HG03457 (cell line): Measurements from ENCODE around the gene TUG1.

Experiments
- ATAC-seq: cut with Tn5 transposase; IDR thresholded peaks from one replicate; pipeline ENCODE4 v1.9.1; 2021; ENCODE audit warnings: moderate number of reproducible peaks; ENCODE audit not compliant: unreplicated experiment

The TUG1 gene

DNA sequence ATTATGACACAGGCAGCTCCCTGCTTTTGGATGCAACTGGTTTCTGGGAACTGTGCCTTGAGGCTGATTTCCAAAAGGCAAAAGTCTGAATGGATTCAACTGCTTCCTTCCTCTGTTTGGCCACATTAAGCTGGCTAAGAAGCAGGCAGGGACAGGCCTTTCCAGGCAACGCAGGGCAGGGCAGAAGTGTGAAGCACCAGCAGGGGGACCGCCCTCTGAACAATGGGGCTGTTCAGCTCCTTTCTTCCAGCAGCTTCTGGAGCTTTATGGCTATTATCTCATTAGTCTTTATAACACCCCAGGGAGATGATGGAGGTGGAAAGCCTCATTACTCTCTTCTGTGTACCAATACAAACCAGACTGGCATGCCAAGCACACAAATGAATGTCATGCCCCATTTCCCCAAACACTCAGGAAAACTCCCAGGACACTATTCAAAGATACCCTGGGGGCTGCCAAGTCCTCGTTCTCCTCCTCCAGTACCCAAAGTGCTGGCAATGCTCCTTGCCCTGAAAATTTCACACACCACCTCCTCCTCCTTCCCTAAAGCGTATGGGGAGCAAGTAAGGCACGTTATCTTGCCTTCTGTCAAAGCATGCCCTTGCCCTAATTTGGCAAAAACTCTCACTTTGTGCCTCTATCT lies 21.8 kb upstream of the TUG1 start:
- ATAC-seq, result no peak

DNA sequence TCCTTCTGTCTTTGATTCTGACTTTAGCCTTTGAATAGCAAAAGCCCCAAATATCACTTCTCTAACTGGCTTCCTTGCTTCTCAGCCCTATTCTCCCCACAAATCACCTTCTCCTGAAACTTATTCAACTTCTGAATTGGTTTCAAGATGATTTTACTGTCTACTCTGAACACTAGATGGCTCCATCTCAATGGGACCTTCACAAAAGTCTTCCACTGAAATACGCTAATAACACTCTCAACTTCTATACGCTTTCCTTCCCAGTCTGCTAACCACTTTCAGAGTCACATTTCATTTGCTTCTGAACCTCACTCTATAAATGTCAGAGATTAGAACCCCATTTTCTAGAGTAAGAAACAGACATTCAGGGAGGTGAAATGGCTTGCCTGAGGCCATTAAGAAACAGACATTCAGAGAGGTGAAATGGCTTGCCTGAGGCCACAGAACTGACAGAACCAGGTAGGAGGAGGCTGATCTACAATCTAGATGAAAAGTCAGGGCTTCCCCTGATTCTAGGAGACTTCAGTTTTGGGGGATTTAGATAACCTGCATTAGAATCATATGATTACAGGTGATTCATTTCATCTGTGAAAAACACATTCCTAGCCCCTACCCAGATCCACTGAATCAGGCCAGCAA lies 21.1 kb upstream of the TUG1 start:
- no peak for ATAC-seq

DNA sequence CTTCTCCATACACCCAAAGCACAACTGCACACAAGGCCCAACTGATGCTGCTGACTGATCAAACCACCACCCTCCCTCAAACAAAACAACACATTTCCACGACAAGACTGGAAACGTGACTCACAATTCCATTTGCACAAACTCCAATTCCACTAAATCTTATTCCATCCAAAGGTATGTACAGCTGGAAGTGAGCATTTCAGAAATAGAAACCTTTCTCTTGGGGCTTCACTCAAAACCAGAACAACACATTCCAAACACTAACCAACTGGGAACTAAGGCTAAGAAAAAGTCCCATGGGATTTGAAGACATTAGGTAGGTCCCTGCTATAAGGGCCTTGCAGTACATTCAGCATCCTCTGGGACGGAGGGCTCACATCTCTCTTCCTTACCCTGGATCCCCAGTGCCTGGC lies 20.1 kb upstream of the TUG1 start:
- ATAC-seq, result no peak

DNA sequence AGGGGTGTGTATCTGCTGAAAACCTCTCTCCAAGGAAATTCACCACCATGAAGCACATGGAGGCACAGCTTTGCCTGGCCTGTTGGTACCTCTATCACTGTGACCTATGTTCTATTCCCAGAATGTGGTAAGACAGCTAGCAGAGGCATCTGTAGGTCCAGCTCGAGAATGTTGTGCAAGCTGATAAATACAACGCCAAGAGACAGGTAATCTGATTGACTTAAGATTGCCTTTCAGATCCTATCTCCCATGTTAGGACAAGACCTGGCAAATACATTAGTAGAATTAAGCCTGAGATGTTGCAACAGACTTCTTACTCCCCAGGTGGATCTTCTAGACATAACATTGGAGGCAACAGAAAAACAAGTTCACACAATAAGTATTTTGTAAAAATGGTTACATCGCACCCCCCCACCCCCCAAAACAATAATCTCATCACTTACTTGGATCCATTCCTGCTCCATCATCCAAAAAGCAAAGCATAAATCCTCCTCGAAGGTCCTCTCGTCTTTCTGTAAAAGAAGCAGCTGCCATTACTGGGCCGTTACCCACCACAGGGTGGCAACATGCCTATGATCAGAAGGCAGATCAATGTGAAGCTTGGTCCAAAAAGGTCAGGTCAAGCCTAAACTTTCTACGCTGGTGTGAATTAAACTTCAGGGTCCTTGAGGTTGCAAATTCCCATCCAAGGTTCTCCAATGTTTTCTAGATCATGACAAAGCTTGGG lies 19.0 kb upstream of the TUG1 start:
- no peak for ATAC-seq

GRCh38 chr22:30953206-30953605 lies 15.9 kb upstream of the TUG1 start:
- no peak for ATAC-seq

DNA sequence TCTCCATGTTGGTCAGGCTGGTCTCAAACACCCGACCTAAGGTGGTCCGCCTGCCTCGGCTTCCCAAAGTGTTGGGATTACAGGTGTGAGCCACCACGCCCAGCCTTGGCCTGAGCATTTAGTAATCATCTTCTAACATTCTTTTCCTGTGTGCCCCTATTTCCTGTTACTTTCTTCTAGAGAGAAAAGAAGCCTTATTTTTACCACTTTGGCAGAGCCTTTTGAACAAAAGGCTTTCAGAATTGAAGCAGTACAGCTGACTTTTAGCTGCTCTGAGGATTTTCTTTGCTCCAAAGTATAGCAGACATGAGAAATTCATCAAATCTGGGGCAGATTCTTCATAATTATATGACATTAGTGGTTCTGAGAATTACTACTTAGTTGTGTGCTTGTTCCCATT lies 13.9 kb upstream of the TUG1 start:
- ATAC-seq, result no peak

DNA sequence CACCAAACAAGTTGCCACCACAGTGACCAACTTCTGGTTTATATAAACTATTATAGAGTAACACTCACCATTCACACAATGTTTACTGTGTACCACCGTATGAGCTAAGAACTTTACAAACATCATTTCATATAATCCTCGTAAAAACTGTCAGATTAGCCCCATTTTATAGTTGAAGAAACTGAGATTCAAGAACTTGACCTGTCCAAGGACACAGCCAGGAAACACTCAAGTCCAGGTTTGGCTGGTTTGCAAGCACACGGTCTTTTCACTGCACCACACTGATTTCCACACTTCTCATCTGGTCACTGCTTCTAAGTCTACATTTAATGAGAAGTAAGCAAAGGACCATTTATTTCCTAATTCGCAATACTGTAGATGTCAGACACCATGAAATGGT lies 4.2 kb upstream of the TUG1 start:
- ATAC-seq, result no peak

DNA sequence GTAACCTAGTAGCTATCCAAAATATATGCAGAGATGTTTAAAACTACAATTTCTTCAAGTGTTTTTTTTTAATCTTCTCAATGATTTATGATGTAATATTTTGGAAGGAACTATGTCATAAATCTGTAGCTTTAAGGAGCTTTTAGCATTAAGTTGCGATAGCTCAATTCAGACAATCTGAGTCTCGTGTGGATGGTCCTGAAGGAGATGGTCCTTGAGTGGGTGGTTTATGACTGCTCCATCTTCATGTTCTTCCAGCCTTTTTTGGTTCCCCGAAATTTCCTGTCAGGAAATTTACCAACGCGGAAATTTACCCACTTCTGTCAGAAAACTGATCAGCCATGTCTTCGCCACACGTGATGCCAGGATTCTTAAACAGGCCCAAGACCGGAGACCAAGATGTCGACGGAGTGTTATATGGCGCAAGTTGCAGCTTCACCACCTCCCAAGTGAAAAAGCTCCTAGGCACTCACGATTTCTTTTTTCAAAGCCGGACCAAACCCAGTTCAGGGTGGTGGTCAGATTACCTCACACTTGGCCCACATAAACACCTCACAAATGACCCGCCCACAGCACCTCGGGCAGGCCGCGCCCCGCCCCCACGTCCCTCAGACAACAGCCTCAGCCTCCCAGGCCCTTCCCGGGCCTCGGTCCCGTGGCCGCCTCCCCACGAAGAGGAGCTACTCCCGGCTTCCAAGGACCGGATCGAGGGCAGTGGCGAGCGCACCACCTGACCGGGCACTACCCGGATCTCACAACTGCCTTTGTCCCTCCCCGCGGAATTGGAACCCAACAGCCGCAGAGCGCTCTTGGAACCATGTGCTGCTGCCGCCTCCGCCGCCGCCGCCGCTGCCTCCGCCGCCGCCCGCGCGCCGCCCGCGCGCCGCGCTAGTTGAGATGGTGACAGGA lies 796 bp upstream of the TUG1 start, which contains the start of gene MORC2:
MORC2 (minus strand) TSS at position 760 of the 909 bp plus-strand sequence. CDS start 885 bp downstream, outside the sequence.
- ATAC-seq, result peak; percentile 17

- peak; percentile 20 for ATAC-seq
These were observed 679 bp downstream of the TUG1 start for GRCh38 chr22:30969532-30970355.

- ATAC-seq, result no peak
These were observed 1.3 kb downstream of the TUG1 start for GRCh38 chr22:30970356-30970746.

GRCh38 chr22:30978304-30978962 lies 9.4 kb downstream of the TUG1 start:
- no peak for ATAC-seq

DNA sequence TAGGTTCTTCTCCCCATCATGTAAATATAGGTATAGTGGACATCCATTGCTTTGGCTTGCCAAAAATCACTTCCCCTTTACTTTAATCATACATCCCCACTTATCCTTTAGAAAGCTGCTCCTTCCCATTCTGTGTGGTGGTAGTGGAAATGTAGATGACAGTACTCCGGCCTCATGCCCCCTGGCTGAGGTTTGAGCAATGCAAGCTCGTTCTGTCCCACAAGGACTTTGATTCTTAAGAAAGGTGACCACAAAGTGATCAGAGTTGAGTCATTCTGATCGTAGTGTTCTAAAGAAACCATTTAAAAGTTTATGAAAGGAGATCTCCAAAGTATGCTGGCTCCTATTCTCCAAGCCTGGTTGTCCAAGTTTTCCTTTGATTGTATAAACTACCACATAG lies 10.9 kb downstream of the TUG1 start:
- ATAC-seq, result no peak

DNA sequence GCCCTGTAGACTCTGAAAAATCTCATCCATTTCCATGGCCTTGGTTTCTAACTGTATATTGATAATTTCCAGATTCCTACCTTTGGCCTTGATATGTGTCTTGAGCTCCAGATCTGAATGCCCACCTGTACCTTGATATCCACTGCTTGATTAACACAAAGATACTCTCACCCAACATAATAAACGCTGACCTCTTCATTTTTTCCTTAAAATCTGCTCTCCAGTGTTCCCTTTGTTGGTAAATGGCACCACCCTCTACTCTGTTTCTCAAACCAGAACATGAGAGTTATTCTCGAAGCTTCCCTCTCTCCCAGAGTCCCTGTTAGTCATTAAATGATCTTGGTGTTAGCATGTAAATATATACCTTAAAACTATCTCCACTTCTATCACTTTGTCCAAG lies 13.4 kb downstream of the TUG1 start:
- ATAC-seq, result no peak

DNA sequence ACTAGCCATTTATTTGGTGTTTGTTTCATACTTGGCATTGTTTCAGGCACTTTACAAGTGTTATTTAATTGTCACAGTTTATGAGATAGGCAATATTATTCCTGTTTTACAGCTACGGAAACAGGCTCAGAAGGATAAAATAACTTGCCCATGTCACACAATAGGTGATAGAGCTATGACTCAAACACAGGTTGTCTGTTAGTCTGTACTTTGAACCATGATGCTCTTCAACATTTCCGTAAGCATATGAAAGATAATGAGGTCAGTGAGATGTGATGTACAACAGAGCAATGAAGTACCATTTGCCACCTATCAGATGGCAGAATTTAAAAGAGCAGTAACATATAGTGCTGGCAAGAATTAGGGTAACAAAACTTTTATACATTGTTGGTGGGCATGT lies 15.3 kb downstream of the TUG1 start:
- no peak for ATAC-seq

- ATAC-seq, result no peak
These were observed 16.6 kb downstream of the TUG1 start for GRCh38 chr22:30985561-30986208.

DNA sequence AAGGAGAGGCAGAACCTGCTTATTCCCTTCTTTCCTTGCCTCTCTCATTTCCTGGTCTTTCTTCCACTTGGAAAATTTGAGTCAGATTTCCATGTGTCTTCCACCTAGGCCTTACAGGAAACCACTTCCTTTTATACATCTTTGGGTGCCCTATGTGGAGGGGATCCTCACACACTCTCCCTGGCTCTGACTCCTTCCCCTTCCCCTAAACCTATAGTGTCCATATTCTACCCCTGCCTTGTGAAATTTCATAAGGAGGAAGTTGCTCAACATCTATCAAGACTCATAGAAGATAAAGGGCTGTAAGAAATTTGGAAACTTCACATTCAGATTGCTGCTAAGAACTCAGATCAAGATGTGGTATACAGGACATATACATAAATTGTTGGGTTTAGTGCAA lies 20.4 kb downstream of the TUG1 start:
- no peak for ATAC-seq

GRCh38 chr22:30990690-30991089 lies 21.6 kb downstream of the TUG1 start:
- ATAC-seq, result no peak

- no peak for ATAC-seq
These were observed 23.5 kb downstream of the TUG1 start for GRCh38 chr22:30992565-30992964.

- ATAC-seq, result no peak
These were observed 25.9 kb downstream of the TUG1 start for GRCh38 chr22:30994960-30995359.
